Endodermal cell (in vitro differentiated cells): ENCODE results near the gene SRSF5. TPM values are rescaled to one million over a fixed set of nuclear protein-coding genes. Genes with fewer than 3 reads are reported as not detected.

Experiments used
- DNase-seq: peaks from one replicate; pipeline ENCODE4 v3.0.0-alpha.2; 2017
- H3K27ac ChIP-seq: 2 replicates; pipeline ENCODE4 v1.5.1; 2013; ENCODE audit warnings: mild to moderate bottlenecking, low read depth, low read length, moderate library complexity
- H3K27me3 ChIP-seq: 2 replicates; pipeline ENCODE4 v1.6.1; 2013; ENCODE audit warnings: mild to moderate bottlenecking, low read length, moderate library complexity; ENCODE audit not compliant: insufficient read depth, control insufficient read depth, poor library complexity, severe bottlenecking
- H3K36me3 ChIP-seq: 2 replicates; pipeline ENCODE4 v1.7.0; 2013; ENCODE audit warnings: mild to moderate bottlenecking, low read length, moderate library complexity; ENCODE audit not compliant: control insufficient read depth, insufficient read depth
- H3K4me1 ChIP-seq: one replicate; pipeline ENCODE4 v1.7.0; 2013; ENCODE audit warnings: low read length; ENCODE audit not compliant: control insufficient read depth, insufficient read depth
- H3K4me3 ChIP-seq: 2 replicates; pipeline ENCODE4 v1.5.1; 2013; ENCODE audit warnings: mild to moderate bottlenecking, low read length, moderate library complexity
- H3K9ac ChIP-seq: 2 replicates; pipeline ENCODE4 v1.6.1; 2013; ENCODE audit warnings: mild to moderate bottlenecking, low read length, moderate library complexity; ENCODE audit not compliant: poor library complexity, severe bottlenecking; ENCODE audit errors: extremely low read depth
- H3K9me3 ChIP-seq: 2 replicates; pipeline ENCODE4 v1.6.1; 2013; ENCODE audit warnings: mild to moderate bottlenecking, low read length, moderate library complexity; ENCODE audit not compliant: control insufficient read depth
- H3K27ac Mint-ChIP-seq: 2 replicates; pipeline ENCODE4 v1.8.0; 2020; ENCODE audit warnings: mixed read lengths
- H3K27me3 Mint-ChIP-seq: 2 replicates; pipeline ENCODE4 v1.8.0; 2021; ENCODE audit warnings: mild to moderate bottlenecking, mixed read lengths; ENCODE audit not compliant: insufficient read depth
- H3K36me3 Mint-ChIP-seq: 2 replicates; pipeline ENCODE4 v1.8.0; 2020; ENCODE audit warnings: low read depth, mixed read lengths
- H3K4me1 Mint-ChIP-seq: 2 replicates; pipeline ENCODE4 v1.8.0; 2020; ENCODE audit warnings: mixed read lengths
- H3K4me3 Mint-ChIP-seq: 2 replicates; pipeline ENCODE4 v1.8.0; 2020; ENCODE audit warnings: mild to moderate bottlenecking, moderate library complexity, mixed read lengths
- H3K9me3 Mint-ChIP-seq: 2 replicates; pipeline ENCODE4 v1.8.0; 2020; ENCODE audit warnings: mild to moderate bottlenecking, mixed read lengths
- WGBS, 2 experiments: methylation state at CpG; one replicate each; pipeline versions ENCODE4 v1.1.5 to v1.1.7; 2013; ENCODE audit warnings: missing lambda C conversion rate in 2 of 2, mixed read lengths in 1 of 2; ENCODE audit not compliant: insufficient coverage in 1 of 2, insufficient read length in 1 of 2; 5-methylcytosine and 5-hydroxymethylcytosine counted together
- total RNA-seq, 2 donors: library from RNA; stranded (reverse); fragmentation: NEBNext Ultra II Directional in 1 of 2; extraction: Animal tissue kit (Norgen Biotek cat#: 25700) in 1 of 2; gene quantifications; 2 replicates in 1 of 2; 3 replicates in 1 of 2; pipeline ENCODE4 v1.2.1, GENCODE V29; 2021
- TF ChIP-seq, protein P1 (sequence below): fragments of 200-600 bp; sonication (generic); conservative IDR thresholded peaks from 2 replicates; pipeline ENCODE4 v1.5.0; 2021; ENCODE audit warnings: antibody characterized with exemption, mild to moderate bottlenecking

SRSF5 gene
- total RNA-seq, 2 donors from 2014 or later = 285 to 307 TPM

GRCh38 chr14:69794791-69795190, 27.8 kb downstream of the SRSF5 start:
- H3K4me3 ChIP-seq = no peak overlapping the region
- no peaks in the 10 kb centered on the region for H3K36me3 ChIP-seq
- TF ChIP-seq, protein P1, sequence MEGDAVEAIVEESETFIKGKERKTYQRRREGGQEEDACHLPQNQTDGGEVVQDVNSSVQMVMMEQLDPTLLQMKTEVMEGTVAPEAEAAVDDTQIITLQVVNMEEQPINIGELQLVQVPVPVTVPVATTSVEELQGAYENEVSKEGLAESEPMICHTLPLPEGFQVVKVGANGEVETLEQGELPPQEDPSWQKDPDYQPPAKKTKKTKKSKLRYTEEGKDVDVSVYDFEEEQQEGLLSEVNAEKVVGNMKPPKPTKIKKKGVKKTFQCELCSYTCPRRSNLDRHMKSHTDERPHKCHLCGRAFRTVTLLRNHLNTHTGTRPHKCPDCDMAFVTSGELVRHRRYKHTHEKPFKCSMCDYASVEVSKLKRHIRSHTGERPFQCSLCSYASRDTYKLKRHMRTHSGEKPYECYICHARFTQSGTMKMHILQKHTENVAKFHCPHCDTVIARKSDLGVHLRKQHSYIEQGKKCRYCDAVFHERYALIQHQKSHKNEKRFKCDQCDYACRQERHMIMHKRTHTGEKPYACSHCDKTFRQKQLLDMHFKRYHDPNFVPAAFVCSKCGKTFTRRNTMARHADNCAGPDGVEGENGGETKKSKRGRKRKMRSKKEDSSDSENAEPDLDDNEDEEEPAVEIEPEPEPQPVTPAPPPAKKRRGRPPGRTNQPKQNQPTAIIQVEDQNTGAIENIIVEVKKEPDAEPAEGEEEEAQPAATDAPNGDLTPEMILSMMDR = no peak
- Mint-ChIP-seq H3K27me3 (peaks cover 5% of the 10 kb centered on the region), H3K4me3 (no peak overlapping the region), H3K27ac (no peak overlapping the region), H3K4me1 (peaks cover 6% of the 10 kb centered on the region), H3K9me3 (no peaks in the 10 kb centered on the region), H3K36me3 (no peaks in the 10 kb centered on the region)
- H3K4me1 ChIP-seq = no peaks in the 10 kb centered on the region
- DNase-seq = no peak
- 90% methylated on average over 2 to 3 of the region's 3 CpGs for WGBS, 2 experiments
- H3K9ac ChIP-seq = no peak overlapping the region
- H3K9me3 ChIP-seq = no peaks in the 10 kb centered on the region
- H3K27ac ChIP-seq = no peak overlapping the region
- H3K27me3 ChIP-seq = no peaks in the 10 kb centered on the region

GRCh38 chr14:69795691-69796090, 28.7 kb downstream of the SRSF5 start:
- no peaks in the 10 kb centered on the region for H3K4me1 ChIP-seq
- Mint-ChIP-seq H3K9me3 (no peaks in the 10 kb centered on the region), H3K4me3 (no peak overlapping the region), H3K36me3 (no peaks in the 10 kb centered on the region), H3K27ac (no peak overlapping the region), H3K4me1 (peaks cover 6% of the 10 kb centered on the region), H3K27me3 (peaks cover 5% of the 10 kb centered on the region)
- no peak overlapping the region for H3K9ac ChIP-seq
- TF ChIP-seq, protein P1 = no peak
- DNase-seq = no peak
- WGBS, 2 experiments = 93 to 100% methylated on average over 2 to 4 of the region's 4 CpGs
- H3K4me3 ChIP-seq = no peak overlapping the region
- no peaks in the 10 kb centered on the region for H3K9me3 ChIP-seq
- H3K27me3 ChIP-seq = no peaks in the 10 kb centered on the region
- H3K27ac ChIP-seq = no peak overlapping the region
- no peaks in the 10 kb centered on the region for H3K36me3 ChIP-seq

GRCh38 chr14:69796797-69797500, 30.0 kb downstream of the SRSF5 start, which contains the start of gene SLC10A1:
Gene SLC10A1 (minus strand): TSS chr14:69797241. CDS start chr14:69797155, 86 bp downstream.
- Histone ChIP-seq H3K36me3 (no peaks in the 10 kb centered on the region), H3K9me3 (no peaks in the 10 kb centered on the region), H3K9ac (no peak within 1 kb of the TSS), H3K27ac (no peak within 1 kb of the TSS), H3K4me1 (no peaks in the 10 kb centered on the region), H3K27me3 (no peaks in the 10 kb centered on the region), H3K4me3 (no peak within 1 kb of the TSS)
- Mint-ChIP-seq H3K27me3 (peaks cover 5% of the 10 kb centered on the region), H3K27ac (no peak within 1 kb of the TSS), H3K36me3 (no peaks in the 10 kb centered on the region), H3K9me3 (peaks cover 4% of the 10 kb centered on the region), H3K4me1 (peaks cover 6% of the 10 kb centered on the region), H3K4me3 (no peak within 1 kb of the TSS)
- 92 to 97% methylated on average over 11 of the region's 11 CpGs for WGBS, 2 experiments
- TF ChIP-seq, protein P1 = no peak
- DNase-seq = no peak
